Bronchial epithelial cell (primary cell): ENCODE results near the gene CAPN5. TPM values are rescaled to one million over a fixed set of nuclear protein-coding genes. Genes with fewer than 3 reads are reported as not detected.

ENCODE experiments used
- DNase-seq: peaks from one replicate; pipeline ENCODE4 v3.0.0-alpha.2; 2010; ENCODE audit warnings: low read depth
- FAIRE-seq: peaks from 2 replicates; lab custom pipeline; 2011; peaks lifted over from hg19 to GRCh38; lab: Jason Lieb, UNC
- H3K27me3 ChIP-seq: 2 replicates; pipeline ENCODE4 v1.5.1; 2011; ENCODE audit warnings: low read length; ENCODE audit not compliant: control insufficient read depth, insufficient read depth
- H3K36me3 ChIP-seq: 2 replicates; pipeline ENCODE4 v1.5.1; 2011; ENCODE audit warnings: low read length; ENCODE audit not compliant: control insufficient read depth, insufficient read depth
- H3K4me3 ChIP-seq: 2 replicates; pipeline ENCODE4 v1.5.1; 2011; ENCODE audit warnings: mild to moderate bottlenecking, low read depth, low read length, control low read depth
- total RNA-seq: library from RNA; depleted of rRNA; stranded (reverse); fragments of >200 nt; gene quantifications from 2 replicates; pipeline ENCODE4 v1.2.1, GENCODE V29; 2014
- TF ChIP-seq, protein P1 (sequence below): IDR thresholded peaks from 2 replicates; pipeline ENCODE4 v1.5.1; 2011; ENCODE audit warnings: mild to moderate bottlenecking, moderate library complexity, low read length, control low read depth, inconsistent platforms; ENCODE audit not compliant: insufficient read depth, severe bottlenecking

CAPN5 gene
- total RNA-seq, 1 donor from 2014 or later = 3.2 TPM

DNA sequence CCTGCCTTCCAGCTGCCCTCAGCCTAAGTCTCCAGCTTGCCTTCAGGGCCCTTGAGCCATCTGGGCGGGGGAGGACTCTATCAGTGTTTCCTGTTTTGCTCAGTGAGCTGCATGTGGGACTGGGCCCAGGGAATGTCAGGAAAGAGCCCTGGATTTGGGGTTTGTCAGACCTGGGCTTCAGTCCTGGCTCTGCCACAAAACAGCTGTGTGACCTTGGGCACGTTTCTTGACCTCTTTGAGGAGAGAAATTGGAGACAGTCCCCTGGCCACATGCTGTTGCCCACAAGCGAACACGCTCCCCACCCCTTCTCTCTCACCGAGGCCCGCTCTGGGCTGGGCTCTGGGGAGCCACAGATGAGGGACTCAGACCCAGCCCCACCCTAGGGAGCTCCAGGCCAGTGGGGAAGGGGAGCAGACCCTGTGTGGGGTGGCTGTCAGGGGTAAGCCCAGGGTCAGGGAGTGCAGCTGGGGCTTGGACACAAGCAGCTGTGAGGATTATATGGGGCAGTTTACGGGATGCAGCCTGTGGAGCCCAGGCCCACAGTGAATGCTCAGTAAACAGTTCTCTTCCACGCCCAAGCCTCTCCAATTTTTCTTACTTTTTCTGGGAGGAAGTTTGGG is 73.6 kb downstream of the CAPN5 start:
- Histone ChIP-seq H3K4me3 (no peak overlapping the region), H3K36me3 (no peaks in the 10 kb centered on the region), H3K27me3 (peaks cover 10% of the 10 kb centered on the region)
- DNase-seq = no peak
- FAIRE-seq = no peak
- TF ChIP-seq, protein P1, sequence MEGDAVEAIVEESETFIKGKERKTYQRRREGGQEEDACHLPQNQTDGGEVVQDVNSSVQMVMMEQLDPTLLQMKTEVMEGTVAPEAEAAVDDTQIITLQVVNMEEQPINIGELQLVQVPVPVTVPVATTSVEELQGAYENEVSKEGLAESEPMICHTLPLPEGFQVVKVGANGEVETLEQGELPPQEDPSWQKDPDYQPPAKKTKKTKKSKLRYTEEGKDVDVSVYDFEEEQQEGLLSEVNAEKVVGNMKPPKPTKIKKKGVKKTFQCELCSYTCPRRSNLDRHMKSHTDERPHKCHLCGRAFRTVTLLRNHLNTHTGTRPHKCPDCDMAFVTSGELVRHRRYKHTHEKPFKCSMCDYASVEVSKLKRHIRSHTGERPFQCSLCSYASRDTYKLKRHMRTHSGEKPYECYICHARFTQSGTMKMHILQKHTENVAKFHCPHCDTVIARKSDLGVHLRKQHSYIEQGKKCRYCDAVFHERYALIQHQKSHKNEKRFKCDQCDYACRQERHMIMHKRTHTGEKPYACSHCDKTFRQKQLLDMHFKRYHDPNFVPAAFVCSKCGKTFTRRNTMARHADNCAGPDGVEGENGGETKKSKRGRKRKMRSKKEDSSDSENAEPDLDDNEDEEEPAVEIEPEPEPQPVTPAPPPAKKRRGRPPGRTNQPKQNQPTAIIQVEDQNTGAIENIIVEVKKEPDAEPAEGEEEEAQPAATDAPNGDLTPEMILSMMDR = no peak

DNA sequence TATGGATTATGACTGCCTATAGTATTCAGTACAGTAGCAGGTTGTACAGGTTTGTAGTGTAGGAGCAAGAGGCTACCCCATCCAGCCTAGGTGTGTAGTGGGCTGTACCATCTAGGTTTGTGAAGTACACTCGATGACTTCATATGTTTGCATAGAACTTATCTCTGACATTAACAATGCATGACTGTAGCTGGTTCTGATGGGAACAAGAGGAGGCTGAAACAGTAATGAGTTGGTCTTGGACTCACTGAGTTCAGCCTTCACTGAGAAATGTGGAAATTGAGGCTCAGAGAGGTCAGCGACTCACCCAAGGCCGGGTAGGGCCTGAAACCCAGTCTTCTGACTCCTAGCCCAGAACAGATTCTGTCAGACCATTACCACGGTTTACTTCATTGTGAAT is 74.3 kb downstream of the CAPN5 start:
- H3K4me3 ChIP-seq = no peak overlapping the region
- H3K27me3 ChIP-seq = peaks cover 10% of the 10 kb centered on the region
- peak; percentile 89 for FAIRE-seq
- TF ChIP-seq, protein P1 = no peak
- H3K36me3 ChIP-seq = no peaks in the 10 kb centered on the region
- DNase-seq = peak; percentile 92

- TF ChIP-seq, protein P1 = no peak
- no peaks in the 10 kb centered on the region for H3K36me3 ChIP-seq
- FAIRE-seq (no peak), DNase-seq (no peak)
- no peak overlapping the region for H3K4me3 ChIP-seq
- H3K27me3 ChIP-seq = peaks cover 10% of the 10 kb centered on the region
These were observed 74.7 kb downstream of the CAPN5 start for GRCh38 chr11:77141475-77141874.

DNA sequence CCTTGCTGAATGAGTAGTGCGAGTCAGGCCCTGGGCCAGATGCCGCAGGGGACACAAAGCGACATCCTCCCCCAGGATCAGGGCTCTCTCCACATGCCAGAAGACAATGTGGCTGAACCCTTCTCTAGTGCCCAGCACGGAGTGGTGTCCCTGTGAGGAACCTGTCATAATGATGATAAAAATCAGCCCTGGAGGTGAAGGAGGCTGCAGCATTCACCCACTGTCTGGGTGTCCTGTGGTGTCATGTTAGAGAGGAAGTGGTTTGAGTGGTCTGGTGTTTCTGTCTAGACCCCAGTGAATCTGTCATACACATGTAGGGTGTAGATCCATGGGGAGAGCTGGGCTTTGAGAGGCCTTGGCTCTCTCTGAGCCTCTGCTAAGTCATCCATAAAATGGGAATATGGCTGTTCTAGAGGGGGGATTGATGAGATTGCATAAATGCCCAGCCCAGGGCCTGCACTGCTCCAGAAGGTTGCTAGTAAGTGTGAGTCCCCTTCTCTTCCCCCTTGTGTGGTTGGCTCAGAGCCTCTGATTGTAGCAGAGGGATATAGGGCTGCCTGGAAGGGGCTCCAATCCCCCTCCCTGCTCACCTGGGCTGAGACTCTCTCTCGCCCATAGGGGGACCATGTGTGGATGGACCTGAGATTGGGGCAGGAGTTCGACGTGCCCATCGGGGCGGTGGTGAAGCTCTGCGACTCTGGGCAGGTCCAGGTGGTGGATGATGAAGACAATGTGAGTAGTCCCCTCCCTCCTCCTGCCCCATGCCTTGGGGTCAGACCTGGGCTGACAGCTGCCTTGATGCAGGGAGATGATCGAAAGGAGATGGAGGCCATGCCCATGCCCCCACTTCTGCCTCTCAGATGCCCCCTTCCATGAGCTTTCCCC is 75.6 kb downstream of the CAPN5 start:
- TF ChIP-seq, protein P1 = no peak
- FAIRE-seq = peak; percentile 18
- H3K36me3 ChIP-seq = no peaks in the 10 kb centered on the region
- H3K27me3 ChIP-seq = peaks cover 14% of the 10 kb centered on the region
- no peak for DNase-seq
- H3K4me3 ChIP-seq = no peak overlapping the region

DNA sequence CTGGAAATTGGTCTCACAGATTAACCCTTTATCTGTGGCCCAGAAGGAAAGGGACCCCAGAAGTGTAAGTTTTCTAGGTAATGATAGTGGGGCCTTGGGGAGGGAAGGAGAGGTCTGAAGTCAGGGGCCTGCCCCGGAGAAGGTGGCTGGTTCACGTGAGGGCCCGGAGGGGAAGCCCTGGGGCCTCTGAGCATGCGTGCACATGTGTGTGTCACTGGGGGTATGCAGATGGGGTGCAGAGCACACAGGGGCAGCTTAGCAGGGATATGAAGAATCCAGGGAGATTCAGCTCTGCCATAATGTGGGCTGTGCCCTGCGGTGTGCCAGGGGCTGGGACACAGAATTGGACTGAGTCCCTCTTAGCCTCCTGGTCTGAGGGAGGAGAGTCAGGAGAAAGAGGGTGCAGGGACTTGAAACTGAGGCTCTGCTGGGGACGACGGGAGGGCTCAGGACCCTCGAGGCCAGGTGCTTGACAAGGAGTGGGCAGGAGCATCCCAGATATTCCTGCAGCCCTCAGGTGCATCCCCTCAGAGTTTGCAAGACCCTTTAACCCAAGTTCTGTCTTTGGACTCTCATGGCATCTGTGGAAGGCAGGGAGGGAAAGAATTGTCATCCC is 76.7 kb downstream of the CAPN5 start:
- FAIRE-seq (no peak), DNase-seq (no peak)
- TF ChIP-seq, protein P1 = no peak
- Histone ChIP-seq H3K36me3 (no peaks in the 10 kb centered on the region), H3K4me3 (no peak overlapping the region), H3K27me3 (peaks cover 10% of the 10 kb centered on the region)
